ENCODE measurements around the gene KBTBD13.
"Not testable (repeated sequence)": the region's sequence is repeated elsewhere in the genome, so short reads cannot be mapped to it uniquely, and the experiment has no call there.

KBTBD13 gene

DNA sequence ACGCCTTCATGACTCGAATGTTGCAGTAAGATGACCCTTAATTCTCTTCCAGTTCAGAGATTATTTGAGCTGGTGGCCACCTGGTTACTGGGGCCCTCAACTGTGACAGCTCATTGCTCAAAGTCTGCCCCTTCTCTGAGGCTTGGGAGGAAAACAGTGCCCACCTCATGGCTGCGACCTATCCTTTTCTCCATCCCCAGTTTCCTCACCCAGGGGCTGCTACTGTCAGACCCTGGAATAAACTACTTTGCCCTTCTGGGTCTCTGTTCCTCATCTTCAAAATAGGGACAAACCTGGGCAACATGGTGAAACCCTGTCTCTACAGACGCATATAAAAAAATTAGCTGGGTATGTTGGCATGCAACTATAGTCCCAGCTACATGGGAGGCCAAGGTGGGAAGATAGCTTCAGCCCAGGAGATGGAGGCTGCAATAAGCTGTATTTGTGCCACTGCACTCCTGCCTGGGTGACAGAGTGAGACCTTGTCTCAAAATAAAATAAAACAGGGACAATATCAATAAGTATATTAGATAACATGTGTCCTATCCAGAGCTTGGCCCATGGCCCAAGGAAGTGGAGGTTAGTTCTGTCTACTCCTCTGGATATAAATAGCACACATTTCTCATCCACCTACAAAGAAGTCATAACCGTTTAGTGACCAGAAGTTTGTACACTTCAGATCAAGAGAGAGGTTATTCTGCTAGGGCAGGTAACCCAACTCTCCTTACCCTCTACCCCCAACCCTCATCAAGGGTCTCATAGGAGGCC lies 6.6 kb upstream of the KBTBD13 start:
- no peak for DNase-seq

DNA sequence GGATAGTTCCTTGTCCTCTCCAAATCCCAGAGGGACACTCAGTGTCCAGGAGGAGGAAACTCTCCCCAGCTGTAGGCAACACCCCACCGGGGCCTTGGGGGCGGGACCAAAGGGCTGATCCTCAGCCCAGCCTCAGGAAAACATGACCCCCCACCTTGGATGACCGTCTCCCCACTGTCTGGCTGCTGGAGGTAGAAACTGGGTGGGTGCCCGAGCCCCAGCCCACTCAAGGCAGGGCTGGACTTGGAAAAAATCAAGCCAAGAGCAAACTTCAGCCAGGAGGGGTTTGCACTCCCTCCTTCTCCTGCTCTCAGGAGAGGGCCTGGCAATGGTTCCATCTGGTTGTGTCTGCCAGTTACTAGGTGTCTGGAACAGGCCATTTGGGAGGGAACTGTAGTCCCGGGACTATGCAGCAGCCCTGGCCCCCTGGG lies 5.2 kb upstream of the KBTBD13 start:
- no peak for DNase-seq

DNA sequence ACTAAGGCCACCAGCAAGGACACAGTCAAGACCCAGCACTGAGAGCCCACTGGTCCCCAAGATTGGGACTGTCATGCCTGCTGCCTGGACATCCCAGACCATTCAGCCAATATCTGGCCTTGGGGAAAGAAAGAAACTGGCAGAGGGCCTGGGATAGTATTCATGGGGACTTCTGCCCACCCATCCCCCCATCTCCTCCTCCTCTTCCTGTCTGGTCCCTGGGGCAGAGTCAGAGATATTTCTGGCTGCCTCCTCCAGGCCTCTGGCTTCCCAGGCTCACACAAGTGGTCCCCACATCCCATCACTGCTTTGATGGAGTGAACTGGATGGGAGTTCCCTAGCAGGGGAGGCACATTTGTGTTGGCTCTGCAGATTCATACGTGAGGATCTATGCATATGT lies 4.5 kb upstream of the KBTBD13 start:
- no peak for DNase-seq

DNA sequence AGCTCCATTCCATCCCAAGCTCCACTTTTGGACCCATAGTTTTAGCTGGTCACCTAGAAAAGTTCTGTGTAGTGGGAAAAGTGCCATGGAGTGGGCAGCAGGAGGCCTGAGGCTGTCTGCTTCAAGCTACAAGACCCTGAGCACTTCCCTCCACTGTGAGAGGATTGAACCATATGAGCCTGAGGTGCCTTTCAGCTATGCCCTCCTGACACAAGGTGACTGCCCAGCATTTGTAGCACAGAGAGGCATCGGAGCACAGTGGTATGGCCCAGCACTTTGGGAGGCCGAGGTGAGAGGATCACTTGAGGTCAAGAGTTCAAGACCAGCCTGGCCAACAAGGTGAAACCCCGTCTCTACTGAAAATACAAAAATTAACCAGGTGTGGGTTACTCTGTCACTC lies 3.9 kb upstream of the KBTBD13 start:
- no peak for DNase-seq

DNA sequence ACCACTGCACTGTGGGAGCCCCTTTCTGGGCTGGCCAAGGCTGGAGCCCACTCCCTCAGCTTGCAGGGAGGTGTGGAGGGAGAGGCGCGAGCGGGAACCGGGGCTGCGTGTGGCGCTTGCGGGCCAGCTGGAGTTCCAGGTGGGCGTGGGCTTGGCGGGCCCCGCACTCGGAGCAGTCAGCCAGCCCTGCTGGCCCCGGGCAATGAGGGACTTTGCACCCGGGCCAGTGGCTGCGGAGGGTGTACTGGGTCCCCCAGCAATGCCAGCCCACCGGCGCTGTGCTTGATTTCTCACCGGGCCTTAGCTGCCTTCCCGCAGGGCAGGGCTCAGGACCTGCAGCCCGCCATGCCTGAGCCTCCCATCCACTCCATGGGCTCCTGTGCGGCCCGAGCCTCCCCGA lies 1.6 kb upstream of the KBTBD13 start:
- DNase-seq: not testable (repeated sequence)

DNA sequence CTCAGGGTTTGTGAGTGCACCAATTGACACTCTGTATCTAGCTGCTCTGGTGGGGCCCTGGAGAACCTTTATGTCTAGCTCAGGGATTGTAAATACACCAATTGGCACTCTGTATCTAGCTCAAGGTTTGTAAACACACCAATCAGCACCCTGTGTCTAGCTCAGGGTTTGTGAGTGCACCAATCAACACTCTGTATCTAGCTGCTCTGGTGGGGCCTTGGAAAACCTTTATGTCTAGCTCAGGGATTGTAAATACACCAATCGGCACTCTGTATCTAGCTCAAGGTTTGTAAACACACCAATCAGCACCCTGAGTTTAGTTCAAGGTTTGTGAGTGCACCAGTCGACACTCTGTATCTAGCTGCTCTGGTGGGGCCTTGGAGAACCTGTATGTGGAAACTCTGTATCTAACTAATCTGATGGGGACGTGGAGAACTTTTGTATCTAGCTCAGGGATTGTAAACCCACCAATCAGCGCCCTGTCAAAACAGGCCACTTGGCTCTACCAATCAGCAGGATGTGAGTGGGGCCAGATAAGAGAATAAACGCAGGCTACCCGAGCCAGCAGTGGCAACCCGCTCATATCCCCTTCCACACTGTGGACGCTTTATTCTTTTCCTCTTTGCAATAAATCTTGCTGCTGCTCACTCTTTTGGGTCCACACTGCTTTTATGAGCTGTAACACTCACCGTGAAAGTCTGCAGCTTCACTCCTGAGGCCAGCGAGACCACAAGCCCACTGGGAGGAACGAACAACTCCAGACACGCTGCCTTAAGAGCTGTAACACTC lies 745 bp upstream of the KBTBD13 start:
- not testable (repeated sequence) for DNase-seq

DNA sequence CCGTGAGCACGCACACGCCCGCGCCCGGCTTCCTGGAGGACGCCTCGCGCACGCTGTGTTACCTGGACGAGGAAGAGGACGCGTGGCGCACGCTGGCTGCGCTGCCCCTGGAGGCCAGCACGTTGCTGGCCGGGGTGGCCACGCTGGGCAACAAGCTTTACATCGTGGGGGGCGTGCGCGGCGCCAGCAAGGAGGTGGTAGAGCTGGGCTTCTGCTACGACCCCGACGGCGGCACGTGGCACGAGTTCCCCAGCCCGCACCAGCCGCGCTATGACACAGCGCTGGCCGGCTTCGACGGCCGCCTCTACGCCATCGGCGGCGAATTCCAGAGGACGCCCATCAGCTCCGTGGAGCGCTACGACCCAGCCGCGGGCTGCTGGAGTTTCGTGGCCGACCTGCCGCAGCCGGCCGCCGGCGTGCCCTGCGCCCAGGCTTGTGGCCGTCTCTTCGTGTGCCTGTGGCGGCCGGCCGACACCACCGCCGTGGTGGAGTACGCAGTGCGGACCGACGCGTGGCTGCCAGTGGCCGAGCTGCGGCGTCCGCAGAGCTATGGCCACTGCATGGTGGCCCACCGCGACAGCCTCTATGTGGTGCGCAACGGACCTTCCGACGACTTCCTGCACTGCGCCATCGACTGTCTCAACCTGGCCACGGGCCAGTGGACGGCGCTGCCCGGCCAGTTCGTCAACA lies 890 bp downstream of the KBTBD13 start:
- no peak for DNase-seq

DNA sequence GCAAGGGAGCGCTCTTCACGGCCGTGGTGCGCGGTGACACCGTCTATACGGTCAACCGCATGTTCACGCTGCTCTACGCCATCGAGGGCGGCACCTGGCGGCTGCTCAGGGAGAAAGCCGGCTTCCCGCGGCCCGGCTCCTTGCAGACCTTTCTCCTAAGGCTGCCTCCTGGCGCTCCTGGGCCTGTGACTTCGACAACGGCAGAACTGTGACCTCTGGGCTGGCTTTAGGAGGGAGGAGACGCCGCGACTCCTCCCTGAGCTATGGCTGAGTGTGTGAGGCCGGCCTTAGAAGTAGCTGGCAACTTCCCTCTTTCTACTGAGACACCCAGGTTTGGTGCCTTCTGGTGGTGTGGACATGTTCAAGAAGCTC lies 1.4 kb downstream of the KBTBD13 start:
- DNase-seq: peak; percentile 76

DNA sequence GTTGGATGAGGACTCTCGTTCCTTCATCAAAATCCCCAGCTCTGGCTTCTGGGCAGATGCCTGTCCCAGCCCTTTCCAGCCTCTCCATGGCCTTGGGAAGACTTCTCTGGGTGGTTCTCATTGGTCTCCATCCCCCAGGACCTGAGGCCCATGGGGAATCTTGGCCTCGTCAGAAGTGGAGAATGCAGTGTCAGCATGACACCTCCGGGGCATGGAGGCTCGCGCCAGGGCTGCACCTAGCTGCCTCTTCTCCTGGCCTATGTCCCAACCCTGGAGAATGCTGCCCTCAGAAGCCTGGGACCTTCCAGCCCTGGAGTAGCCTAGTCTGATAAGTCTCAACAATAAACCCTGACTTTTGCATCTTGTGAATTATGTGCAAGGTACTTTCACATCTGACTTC lies 3.0 kb downstream of the KBTBD13 start:
- no peak for DNase-seq

DNA sequence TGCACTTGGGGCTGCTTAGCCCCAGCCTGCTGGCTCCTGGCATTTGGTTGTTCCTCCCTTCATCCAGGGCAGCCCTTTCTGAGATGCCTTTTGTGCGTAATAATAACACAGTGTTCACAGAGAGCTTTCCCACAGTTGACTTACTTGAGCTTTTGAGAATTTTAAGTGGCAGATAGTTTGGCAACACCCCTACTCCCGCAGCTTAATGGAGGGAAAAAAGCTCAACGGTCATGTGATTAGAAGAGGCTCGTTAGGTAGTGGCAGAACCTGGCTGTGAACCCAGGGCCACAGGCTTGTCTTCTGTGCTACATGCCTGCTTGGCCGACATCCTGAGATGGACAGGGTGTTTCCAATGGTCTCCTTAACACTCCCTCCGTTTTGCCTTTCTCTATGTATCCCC lies 4.7 kb downstream of the KBTBD13 start:
- no peak for DNase-seq

DNA sequence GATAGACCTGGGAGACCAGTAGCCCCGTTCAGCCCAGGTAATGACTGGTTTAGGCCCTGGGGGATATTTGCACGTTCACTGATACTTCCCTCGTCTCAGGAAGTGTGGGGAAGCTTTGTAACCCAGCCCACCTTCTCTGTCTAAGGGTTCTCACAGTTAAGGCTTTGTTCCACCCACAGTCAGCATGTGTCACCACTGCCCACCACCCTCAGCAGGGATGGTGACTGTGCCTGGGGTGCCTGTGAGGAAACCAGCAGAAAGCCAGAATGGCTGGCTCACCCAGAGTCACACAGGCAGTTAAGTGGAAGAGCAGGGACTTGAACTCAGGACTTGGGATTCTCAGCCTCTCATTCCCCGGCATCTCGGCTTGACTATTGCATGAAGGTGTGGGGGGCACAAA lies 5.2 kb downstream of the KBTBD13 start:
- no peak for DNase-seq

DNA sequence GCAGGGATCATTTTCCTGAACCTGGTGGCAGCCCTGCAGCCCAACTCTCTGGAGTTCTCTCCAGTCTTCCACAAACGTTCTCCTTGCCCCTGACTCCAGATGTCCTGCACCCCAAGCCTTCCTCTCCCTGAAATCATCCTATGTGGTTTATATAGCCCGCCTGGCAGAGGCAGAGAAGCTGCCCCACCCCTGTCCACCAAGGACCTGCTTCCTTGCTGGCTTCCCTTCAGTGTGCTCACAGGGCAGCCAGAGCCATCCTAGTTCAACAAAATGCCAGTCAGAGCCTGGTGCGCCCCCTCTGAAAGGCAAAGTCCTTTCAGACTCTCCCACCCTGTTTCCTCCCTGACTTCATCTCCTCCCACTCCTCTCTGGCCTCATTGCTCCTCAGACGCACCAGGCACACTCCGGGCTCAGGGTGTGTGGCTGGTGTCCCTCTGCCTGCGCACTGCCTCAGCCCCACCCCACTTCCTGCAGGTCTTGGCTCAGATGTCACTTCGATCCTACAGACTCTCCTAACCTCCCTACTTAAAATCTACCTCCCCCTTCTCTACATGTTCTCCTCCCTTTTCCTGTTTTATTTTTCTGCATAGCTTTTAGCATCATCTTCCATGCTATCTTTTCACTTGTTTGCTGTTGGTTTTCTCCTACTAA lies 5.9 kb downstream of the KBTBD13 start:
- DNase-seq: no peak

DNA sequence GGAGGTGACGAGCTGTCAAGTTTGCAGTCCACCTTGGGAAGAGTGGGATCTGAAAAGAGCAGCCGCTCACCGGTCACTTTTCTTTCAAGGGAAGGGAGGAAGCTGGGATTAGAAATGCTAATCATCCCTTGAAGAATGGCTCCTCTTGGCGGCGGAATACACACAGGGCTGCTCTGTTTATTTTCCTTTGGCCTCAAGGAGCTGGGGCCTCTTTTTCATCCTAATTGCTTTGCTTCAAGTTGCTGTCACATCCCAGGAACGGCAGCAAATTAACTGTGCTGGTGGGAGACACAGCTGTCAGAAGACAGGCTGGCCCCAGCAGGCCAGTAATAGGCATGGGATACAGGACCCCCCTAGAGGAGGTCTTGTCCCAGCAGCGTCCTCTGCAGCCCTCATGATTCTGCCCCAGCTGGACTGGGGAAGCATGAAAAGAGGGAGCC lies 6.7 kb downstream of the KBTBD13 start:
- no peak for DNase-seq

DNA sequence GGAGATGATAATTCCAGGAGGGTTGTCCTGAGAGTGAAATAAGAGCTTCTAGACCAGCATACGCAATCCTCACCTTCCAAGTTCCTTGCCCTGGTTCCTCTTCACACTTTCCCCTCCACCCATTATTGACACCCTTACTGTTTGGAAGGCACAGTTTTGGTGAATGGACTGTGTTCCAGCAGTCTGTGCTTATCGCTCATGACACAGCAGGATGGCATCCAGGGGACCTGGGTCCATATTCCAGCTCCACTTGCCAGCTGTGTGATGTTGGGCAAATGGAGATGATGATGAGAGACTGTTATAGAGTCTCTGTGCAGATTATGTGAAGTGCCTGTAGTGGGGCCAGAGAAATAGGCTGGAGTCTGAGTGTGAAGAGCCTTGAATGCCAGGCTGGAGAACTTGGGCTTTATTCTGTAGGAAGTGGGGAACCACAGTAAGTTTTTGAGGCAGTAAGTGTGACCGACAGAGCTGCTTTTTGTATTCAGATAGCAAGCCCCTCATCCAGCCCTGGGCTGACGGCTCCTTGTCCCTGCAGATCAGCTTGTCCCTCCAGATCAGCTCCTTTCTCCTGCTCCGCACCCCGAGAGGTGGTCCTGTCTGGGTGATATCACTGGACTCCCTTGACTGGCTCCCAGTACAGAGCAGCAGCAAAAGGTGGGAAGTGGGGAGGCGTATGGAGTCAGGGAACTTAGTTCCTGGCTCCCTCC lies 8.1 kb downstream of the KBTBD13 start:
- no peak for DNase-seq

DNA sequence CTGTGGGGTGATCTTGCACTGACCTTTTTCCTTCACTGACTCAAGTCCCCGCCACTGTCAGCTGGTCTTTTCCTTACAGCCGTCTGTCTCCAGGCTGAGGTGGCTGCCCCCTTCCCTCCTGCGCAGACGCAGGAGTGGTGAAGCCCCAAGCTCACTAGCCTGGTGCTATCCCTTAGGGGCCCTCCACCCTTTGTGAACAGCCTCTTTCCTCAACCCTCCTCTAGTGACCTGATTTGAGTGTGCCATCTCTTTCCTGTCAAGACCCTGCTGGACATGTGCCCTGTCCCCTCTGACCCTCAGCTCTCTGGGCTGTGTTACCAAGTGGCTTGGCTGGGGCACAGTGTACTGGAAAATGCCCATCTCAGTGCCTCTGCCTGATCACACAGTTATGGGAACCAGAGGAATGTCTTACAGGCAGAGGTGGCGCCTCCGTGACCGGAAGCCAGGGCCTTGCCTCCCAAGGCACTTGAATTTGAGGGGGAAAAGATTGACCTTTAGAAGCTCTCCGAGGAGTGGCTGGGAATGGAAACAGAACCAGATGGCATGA lies 8.7 kb downstream of the KBTBD13 start:
- no peak for DNase-seq

DNA sequence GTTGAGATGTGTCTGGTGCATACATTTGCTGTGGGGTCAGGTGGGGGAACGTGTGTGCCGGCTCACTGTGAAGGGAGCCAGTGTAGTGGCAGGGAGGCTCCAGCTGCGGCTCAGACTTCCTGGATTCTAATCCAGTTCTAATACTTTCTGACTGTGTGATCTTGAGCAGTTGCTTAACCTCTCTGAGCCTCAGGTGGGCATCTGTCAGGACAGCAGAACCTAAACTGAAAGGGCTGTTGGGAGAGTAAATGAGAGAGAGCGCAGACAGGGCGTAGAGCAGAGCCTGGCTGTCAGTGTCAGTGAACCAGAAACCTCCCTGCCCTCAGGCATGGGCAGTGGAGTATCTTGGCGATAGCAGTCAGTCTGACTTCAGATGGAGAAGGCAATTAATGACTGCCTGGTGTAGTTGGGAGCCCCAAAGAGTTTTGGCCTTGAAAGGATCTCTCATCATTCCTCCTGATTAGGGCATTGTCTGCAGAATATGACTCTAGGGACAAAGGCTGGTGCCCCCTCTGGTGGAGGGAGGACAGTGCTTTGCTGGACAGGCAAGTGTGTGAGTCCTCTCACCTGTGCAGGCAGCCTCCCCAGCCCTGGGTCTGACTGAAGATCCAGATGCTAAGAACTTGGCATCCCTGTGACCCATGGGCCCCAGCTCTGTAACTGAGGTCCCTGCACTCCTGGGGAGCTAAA lies 9.6 kb downstream of the KBTBD13 start:
- no peak for DNase-seq

DNA sequence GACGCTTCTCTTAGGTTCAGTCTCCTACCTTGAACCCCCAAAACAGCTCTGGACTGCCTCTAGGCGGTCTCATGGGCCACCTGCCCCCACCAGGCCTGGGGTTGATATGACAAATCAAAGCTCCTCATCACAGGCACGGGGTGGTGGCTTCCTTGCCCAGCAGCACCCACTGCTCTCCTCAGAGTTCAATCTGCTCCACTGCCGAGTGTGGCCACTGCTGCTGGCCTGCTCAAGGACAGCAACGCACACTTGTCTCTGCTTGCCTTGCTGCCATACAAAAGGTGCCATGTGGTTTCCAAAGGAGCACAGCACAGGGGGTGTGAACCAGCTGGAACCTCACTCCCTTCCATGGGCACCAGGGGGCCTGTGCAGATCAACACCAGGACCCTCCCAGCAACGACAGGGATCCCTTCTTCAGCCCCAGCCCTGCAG lies 10.2 kb downstream of the KBTBD13 start:
- DNase-seq: no peak

DNA sequence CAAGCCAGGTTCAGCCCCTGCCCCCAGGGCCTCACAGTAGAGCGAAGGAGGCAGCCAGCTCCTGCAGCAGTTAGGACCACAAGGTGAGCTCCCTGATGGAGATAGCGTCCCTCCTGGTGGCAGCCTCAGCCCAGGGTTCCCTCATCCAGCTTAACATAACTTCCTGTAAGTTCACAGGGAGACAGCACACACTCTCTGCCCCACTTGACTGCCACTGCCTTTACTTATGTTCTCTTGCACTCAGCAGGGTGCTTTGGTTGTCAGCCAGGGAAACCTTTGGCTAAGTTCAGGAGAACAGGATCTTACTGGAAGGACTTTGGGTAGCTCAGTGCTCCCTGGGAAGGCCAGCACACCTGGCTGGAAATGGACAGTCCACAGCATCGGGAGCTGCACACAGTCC lies 10.9 kb downstream of the KBTBD13 start:
- DNase-seq: no peak

DNA sequence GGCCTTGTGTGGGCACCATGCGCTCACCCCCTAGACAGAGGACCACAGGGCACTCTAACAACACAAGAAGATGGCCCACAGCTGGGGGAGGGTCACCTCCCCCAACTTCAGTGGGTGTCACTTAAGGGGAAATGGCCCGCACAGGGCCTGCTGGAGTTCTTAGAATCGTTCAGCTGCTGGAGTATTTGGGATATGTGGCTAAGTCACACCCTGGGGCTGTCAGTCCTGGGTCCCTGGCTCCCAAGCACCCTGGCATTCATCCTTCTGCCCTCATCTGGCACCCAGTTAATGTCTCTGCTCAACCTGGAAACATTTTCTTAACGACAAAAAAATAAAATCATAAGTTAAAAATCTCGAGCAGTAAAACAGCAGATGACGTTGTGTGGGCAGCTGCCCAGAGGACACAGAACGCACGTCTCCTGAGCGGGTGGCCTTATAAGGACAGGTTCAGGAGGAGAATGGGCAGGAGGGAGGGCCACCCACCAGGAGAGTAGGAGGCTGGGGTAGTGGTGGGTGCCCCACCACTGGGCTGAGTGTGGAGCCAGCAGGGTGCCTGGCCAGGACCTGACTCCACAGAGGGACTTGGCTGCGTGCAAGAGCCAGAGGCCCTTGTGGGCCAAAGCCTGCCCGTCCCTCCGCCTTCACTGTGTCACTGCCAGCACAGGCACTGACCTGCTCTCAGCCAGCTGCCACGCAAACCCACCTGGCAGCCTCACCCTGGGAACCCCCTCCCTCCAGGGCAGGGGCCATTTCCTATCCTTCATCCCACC lies 11.5 kb downstream of the KBTBD13 start:
- no peak for DNase-seq

DNA sequence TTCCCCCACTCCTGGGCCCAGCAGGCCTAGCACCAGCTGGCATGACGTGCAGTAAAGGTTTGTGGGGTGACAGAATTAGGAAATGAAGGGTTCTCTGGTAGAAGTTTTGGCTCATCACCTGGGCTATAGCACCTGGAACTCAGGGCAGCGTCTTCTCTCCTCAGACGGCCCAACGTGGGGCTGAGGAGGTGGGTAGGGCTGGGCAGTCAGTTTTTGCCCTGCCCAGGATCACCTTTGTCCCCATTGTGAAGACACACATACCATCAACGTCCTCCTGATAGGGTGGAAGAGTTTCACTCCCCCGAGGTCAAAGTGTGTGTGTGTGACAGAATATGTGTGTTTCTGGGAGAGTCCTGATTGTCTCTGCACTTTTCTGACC lies 12.1 kb downstream of the KBTBD13 start:
- no peak for DNase-seq
